ENCODE data around the gene CPED1.
"Not testable (repeated sequence)": the region's sequence is repeated elsewhere in the genome, so short reads cannot be mapped to it uniquely, and the experiment has no call there.

Gene CPED1

DNA sequence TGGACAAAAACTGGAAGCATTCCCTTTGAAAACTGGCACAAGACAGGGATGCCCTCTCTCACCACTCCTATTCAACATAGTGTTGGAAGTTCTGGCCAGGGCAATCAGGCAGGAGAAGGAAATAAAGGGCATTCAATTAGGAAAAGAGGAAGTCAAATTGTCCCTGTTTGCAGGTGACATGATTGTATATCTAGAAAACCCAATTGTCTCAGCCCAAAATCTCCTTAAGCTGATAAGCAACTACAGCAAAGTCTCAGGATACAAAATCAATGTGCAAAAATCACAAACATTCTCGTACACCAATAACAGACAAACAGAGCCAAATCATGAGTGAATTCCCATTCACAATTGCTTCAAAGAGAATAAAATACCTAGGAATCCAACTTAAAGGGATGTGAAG lies 262.9 kb downstream of the CPED1 start:
- not testable (repeated sequence) for DNase-seq (ENCODE audit: low read depth in 2 of 2)

DNA sequence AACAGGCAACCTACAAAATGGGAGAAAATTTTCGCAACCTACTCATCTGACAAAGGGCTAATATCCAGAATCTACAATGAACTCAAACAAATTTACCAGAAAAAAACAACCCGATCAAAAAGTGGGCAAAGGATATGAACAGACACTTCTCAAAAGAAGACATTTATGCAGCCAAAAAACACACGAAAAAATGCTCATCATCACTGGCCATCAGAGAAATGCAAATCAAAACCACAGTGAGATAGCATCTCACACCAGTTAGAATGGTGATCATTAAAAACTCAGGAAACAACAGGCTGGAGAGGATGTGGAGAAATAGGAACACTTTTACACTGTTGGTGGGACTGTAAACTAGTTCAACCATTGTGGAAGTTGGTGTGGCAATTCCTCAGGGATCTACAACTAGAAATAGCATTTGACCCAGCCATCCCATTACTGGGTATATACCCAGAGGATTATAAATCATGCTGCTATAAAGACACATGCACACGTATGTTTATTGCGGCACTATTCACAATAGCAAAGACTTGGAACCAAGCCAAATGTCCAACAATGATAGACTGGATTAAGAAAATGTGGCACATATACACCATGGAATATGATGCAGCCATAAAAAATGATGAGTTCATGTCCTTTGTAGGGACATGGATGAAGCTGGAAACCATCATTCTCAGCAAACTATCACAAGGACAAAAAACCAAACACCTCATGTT lies 264.2 kb downstream of the CPED1 start:
- not testable (repeated sequence) for DNase-seq (ENCODE audit: low read depth in 2 of 2)

DNA sequence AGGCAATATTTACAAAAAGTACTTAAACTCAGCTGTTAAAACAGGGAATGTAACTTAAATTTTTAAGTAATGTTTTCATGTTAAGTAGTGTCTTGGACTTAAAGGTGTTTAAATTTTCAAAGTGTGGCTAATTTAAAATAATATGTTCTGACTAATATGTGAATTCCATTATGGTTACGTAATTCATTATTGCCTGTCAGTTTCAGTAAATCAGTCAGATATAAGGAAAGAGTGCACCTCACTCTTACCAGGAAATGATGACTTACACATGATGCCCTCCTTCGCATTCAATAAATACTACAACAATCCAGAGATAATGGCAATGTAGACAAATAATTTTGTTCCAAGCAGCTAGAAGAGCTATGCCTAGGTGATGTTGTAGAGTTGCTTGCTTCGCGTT lies 271.3 kb downstream of the CPED1 start:
- no peak for DNase-seq (ENCODE audit: low read depth in 2 of 2)

DNA sequence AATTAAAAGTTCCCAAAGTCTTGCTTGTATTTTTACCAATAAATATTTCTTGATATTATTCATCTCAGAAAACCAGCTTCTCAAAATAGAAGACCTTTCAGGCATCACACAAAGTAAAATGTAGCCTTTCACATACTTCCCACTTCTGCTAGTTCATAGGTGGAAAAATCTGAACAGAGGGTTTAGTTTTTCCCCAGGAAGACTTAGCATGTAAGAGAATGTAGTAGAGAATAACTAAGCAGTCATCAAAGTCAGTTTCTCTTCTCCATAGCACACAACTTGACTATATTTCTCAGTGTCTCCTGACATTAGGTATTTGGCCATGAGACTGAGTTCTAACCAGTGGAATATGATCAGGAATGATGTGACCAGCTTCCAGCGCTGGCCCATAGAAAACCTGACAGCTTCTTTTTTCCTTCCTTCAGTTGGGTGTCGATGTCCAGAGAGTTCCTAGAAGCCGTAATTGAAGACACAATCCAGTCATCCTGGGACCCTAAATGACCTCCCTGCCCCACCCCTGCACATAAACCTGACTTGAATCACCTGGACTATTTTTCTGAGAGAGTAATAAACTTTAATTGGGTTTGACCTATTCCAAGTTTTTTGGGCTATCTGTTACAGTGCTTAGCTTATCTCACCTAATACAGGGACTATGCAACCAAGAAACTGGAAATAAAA lies 272.8 kb downstream of the CPED1 start:
- DNase-seq (ENCODE audit: low read depth in 2 of 2): no peak

DNA sequence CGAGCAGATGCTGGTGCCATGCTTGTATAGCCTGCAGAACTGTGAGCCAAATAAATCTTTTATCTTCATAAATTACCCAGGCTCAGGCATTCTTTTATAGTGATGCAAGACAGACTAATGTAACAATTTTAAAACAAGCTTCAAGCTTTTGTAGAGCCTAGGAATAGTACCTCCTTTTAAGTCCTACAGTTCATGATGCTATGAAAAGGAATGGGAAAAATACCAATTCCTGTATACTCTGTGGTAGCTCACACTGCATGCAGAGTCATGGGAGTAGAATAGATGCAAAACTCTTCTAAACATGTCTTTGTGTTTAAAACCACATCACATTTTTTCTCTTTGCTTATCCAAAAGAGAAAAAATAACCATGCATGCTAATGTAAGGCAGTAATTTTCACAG lies 273.7 kb downstream of the CPED1 start:
- DNase-seq (ENCODE audit: low read depth in 2 of 2): no peak

DNA sequence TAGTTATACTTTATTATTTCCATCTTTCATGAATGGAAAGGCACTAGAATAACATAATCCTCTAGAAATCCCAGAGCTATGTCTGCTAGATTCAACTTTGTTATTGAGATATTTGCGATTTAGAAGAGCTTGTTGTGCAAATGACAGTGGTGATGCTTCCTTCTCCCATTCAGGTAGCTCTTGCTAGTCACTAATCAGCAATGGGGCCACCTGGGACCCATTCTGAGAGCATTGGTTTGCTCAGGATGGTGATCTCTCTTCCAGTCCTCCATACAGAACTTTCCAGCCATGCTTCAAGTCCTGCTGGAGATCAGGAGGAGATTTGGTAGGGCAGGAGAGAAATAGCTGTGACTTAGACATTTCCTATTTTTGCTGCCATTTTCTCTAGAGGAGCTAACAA lies 274.5 kb downstream of the CPED1 start:
- DNase-seq (ENCODE audit: low read depth in 2 of 2): no peak

DNA sequence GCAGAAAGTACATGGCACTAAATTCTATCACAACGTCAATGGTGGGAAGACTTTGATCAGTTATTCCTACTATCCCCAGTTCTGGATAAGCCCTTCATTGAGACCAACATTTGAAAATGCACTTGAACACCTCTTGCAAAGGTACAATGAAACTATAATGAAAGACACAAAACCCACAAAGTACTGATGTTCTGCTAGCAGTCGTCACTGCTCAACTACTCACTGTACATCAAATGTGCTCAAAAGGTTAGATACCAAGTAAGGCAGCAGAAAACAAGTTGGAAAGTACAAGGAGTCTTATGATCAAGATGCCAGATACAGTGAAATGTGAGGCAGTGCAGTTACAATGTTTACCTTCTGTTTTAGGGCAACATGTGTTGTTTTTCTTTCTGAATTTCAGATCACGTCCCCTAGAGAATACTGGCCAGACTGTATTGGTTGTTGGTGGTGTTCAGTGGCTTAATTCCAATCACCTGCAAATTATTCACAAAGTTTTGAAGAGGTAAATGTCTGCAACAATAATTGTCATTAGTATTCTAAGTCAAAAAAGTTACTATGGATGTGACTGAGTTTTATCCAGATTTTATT lies 277.9 kb downstream of the CPED1 start:
- DNase-seq (ENCODE audit: low read depth in 2 of 2): no peak

DNA sequence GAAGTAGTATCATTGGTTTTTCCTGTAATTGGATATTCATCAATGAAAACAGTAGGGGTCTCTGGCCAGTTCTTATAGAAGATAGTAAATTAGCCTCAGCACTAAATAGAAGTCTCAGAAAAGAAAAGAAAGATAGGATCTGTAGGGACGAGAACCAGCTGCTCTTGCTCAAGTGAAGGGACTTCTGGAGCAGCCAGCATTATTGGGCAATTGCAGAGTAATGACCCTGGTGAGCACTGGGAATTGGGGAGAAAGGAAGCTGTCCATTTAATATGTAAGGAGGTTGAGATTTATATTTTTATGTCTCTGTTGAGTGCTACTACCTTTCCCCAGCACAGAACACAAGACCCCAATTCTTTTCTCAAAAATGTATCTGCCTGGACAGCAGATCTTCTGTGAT lies 279.1 kb downstream of the CPED1 start:
- DNase-seq (ENCODE audit: low read depth in 2 of 2): no peak

DNA sequence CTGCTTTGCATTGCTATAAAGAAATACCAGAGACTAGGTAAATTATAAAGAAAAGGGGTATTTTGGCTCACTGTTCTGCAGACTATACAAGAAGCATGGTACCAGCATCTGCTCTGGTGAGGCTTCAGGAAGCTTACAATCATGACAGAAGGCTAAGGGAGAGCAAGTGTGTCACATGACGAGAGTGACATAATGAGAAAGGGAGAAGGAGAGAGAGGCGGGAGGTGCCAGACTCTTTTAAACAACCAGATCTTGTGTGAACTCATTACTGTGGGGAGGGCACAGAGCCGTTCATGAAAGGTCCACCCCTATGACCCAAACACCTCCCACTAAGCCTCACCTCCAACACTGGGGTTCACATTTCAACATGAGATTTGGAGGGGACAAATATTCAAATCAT lies 281.3 kb downstream of the CPED1 start:
- no peak for DNase-seq (ENCODE audit: low read depth in 2 of 2)

DNA sequence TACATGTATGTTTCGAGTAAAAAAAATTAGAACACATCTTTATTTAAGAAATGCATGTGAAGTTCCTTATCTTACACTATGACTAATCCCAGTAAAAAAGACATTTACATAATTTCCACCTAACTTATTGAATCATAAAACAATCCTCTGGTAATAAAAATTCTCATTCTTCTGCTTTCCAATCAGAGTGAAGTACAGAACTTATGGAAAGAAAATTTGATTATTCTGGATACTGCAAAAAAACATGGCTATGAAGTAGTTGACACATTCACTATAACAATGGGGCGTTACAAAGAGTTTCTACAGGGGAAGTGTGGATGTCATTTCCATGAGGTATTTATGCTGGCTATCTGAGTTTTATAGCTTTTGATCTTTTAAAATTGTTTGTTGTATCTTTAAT lies 282.6 kb downstream of the CPED1 start:
- DNase-seq (ENCODE audit: low read depth in 2 of 2): no peak

DNA sequence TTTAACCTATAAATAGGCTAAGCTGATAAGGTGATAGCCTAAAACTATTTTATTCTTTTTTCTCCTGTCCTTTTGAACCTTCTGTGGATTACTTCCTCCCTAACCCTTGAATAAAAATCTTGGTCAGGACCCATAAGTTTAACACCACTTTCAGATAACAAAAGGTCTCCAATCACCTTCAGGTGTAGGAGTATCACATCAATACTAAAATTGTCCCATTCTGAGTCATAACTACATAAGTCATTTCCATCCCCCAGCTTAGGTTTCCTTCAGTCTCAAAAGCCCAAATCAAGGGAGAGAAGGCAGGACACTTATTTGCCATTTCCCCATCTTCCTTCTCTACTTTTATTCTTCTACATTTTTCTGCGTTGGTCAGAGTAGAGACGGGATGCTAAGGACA lies 283.4 kb downstream of the CPED1 start:
- no peak for DNase-seq (ENCODE audit: low read depth in 2 of 2)

DNA sequence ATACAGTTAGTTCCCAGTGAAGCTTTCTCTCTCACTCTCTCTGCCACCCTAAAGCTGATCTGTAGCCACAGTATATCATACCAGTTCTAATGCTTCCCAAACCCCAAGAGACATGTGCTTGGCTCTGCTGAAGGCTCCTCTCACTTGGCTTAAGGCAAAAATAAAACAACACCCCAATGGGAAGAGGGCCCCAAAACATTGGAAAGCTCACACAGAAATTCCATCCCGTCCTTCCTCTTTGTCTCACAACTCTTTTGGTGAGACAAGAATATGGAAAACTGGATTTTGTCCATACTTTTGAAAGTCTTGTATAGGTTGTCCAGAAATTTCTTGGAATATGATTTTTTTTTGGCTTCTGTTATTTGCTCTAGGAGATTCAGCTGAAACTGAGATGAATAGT lies 284.2 kb downstream of the CPED1 start:
- no peak for DNase-seq (ENCODE audit: low read depth in 2 of 2)

DNA sequence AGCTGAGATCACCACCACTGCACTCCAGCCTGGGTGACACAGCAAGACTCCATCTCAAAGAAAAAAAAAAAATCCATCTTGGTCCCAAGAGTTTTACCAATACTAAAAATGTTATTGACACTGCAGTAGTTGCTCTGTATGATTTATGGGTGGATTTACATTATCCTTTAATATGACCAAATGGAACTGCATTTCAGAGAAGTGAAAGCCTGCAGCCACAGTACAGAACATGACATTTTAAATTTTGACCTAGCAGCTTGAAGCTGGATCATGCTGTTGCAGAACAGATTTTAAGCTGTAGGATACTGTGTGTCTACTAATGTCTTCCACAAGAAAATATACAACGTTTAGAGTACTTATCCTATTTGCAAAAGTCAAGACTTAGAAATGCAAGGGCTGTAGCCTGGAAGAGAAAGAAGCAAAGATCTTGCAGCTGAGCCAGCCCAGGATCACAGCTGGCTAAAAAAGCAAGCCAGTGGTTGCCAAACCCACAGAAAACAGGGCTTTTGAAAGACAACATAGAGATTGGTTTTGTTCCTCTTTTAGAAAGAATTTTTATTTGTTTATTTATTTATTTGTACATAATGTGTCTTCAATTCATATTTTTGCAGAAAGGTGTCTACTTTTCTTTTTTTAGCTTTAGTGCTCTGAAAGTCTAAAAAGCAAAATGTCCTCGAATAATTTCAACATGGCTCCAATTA lies 285.1 kb downstream of the CPED1 start:
- no peak for DNase-seq (ENCODE audit: low read depth in 2 of 2)

DNA sequence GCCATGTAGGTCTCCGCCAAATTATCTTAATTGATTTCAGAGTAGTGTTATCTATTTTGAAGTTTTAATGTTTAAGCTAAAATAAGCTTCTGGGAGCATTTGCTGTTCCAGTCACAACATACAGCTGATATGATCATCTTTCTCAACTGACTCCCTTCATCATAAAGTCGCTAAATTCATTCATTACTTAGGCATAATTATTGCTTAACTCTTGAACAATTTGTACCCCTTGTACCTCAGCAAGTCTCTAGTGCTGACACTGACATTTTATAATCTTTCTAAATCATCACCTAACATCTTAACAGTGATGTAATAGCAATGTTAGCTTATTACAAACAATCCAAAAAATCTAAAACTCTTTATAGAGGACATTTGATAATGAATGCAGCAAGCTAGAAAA lies 286.0 kb downstream of the CPED1 start:
- DNase-seq (ENCODE audit: low read depth in 2 of 2): no peak

DNA sequence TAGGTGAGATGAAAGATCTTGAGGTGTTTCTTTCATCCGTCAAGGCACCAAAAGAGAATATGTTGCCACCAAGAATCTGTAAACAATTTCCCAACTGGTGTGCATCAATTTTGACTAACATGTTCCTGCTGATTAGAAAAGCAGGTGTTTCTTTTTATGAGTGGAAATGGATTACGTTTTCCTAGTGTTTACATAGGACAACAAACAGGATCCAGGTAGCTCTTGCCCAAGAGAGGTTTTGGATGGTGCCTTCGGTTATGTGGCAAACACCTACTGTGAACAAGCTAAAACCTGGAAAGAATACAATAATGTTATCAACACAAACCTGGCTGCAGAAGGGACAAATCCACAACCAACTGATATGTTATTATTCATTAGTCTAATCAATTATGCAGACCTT lies 286.7 kb downstream of the CPED1 start:
- no peak for DNase-seq (ENCODE audit: low read depth in 2 of 2)

DNA sequence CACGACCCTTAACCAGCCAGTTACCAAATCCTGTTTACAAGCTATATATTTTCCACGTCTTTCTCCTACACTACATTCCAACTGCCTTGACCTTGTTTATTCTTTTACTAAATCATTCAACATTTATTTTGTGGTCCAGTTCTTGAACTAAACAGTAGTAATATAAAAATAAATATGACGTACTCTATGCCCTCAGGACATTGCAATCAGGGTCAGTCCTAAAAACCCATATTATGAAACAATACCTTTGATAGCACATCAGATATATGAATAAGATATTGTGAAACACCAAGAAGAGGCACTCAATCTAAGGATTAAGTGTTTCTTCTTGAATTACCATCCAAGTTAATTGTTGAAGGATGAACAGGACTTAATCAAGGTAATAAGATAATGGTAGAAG lies 287.8 kb downstream of the CPED1 start:
- DNase-seq (ENCODE audit: low read depth in 2 of 2): no peak

DNA sequence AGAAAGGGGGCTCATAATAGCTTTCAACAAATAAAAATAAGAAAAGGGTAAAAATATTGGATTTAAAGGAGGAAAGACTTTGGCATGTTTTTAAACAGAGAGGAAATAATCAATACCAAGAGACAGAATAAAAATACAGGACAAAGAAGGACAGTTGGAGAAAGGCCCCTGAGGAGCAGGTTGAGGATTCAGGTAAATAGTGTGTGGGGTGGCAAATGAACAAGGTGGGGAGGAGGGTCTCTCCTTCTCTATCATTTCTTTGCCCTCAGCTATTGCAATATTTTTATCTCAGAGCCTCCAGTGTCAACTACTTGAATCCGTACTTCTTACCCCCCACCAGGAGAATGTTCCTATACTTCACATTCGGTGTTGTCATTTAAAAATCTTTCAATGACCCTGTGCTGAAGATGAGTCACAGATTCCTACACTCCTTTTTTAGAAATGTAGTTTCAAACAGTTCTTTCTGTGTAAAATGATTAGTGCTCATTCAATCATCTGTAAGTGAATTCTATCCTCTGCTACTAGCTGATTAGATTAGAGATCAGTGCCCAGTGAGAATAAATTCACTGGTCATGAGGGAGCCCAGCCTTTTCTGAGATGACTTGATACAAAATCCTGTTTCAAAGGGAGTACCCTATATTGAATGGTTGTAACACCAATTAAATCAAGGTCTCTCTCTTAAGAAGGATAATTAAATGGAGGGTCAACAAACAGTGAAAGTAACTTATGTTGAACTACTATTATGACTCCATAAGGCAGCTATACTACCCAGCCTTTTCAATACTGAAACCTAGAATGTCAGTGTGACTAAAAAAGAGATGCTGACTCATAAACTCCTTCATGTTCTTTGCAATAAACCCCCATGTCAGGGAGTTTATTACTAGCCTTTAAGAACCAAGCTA lies 289.9 kb downstream of the CPED1 start:
- DNase-seq (ENCODE audit: low read depth in 2 of 2): no peak

DNA sequence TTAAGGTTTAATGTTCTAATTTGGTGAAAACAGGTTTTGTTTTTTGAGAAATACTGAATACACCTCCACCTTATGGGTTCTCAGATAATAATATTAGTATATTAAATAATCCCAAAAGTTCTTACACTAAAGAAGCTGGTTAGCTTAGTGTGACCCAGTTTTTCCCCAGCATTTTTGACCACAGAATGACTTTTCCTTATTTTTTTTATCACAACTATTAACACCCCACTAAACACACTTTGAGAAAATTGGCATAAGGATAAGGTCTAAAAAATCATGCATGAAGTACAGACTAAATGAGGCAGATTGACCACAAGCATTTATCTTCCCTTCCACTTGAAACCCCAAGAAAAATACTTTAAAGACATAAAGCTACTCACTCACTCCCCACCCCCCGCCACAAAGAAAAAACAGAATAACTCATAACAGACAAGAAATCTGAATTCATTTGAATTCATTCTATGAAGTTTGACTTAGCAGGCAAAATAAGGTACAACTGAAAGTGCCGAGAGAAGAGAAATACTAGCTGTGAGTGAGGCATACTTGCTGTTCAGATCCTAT lies 290.6 kb downstream of the CPED1 start:
- DNase-seq (ENCODE audit: low read depth in 2 of 2): no peak

DNA sequence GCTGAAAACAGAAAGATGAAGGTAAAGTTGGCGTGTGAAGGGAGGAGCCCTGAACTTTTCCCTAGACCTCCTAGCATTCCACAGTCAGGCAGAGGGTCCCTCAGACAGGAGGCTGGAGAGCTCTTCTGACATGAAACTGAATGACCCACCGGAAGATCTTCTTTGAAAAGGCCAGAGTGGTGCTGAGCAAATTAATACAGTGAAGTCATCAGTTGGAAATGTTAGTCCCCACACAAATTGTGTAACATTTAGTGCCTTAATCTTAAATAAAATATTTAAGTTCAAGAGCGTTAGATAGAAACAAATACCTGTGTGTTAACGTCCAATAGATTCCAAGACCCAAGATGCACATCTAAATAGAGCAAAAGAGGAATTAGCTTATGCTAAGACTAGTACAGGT lies 291.3 kb downstream of the CPED1 start:
- DNase-seq (ENCODE audit: low read depth in 2 of 2): no peak

DNA sequence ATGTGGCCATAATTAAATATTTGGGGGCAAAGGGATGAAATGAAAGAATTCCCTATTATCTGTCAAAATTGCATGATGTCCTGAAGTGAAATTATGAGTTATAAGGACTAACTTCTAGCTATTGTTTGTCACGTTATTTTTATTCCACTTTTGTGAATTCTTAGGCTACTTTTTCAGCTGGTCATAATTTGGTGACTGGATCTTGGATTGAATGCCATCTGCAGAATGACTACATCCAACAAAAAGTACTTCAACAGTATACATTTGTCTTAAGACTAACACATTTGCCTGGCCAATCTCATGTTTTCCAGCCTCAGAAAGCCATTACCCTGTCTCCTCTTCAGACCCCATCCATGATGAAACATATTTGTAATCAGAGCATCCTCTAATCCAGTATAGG lies 292.1 kb downstream of the CPED1 start:
- DNase-seq (ENCODE audit: low read depth in 2 of 2): no peak

DNA sequence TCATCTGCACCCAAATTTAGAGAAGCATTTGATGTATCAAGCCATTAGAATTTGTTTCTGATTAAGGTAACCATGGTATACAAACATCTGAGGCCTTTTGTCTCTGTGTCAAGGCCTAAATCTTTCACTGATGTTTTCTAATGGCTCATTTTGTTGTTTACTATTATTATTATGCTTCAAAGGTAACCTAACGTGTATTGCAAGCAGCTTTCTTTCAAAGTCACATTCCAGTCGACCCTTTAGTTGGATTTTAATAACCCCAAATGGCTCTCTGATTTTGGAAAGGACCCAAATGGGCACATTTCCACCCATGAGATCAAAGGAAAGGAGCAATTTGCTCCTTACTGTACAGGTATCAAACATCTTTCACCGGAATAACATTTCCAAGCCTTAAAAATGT lies 293.6 kb downstream of the CPED1 start:
- DNase-seq (ENCODE audit: low read depth in 2 of 2): no peak
